CD14-positive monocyte (primary cell): ENCODE results near the gene PDCD1. TPM values are rescaled to one million over a fixed set of nuclear protein-coding genes. Genes with fewer than 3 reads are reported as not detected.
"Not testable (repeated sequence)": the region's sequence is repeated elsewhere in the genome, so short reads cannot be mapped to it uniquely, and the experiment has no call there.

ENCODE experiments used
- DNase-seq, 3 donors: peaks; one replicate each; pipeline ENCODE4 v3.0.0-alpha.2; 2011 to 2022
- H2AFZ ChIP-seq: 2 replicates; pipeline ENCODE4 v1.6.0; 2012; ENCODE audit warnings: mild to moderate bottlenecking, low read depth, low read length, inconsistent platforms; ENCODE audit not compliant: insufficient read depth, poor library complexity, severe bottlenecking
- H3K27ac ChIP-seq, 2 donors: 1 replicate in 1 of 2; 2 replicates in 1 of 2; pipeline ENCODE4 v1.5.1; 2012 to 2013; ENCODE audit warnings: low read length in 2 of 2, control low read depth in 1 of 2, inconsistent platforms in 1 of 2, low read depth in 1 of 2, mild to moderate bottlenecking in 1 of 2
- H3K27me3 ChIP-seq, 2 donors: one replicate each; pipeline versions ENCODE4 v1.6.0 to v1.6.1; 2011 to 2013; ENCODE audit warnings: low read length in 2 of 2; ENCODE audit not compliant: control insufficient read depth in 2 of 2, insufficient read depth in 2 of 2
- H3K36me3 ChIP-seq, 2 donors: replicated peaks in 1 of 2; 1 replicate in 1 of 2; 2 replicates in 1 of 2; pipeline versions ENCODE4 v1.5.1 to v1.6.1; 2012 to 2013; ENCODE audit warnings: low read length in 2 of 2, control low read depth in 1 of 2, inconsistent platforms in 1 of 2, mild to moderate bottlenecking in 1 of 2; ENCODE audit not compliant: insufficient read depth in 2 of 2, control insufficient read depth in 1 of 2
- H3K4me1 ChIP-seq, 2 donors: 1 replicate in 1 of 2; 2 replicates in 1 of 2; pipeline versions ENCODE4 v1.5.1 to v1.6.1; 2012 to 2013; ENCODE audit warnings: low read length in 2 of 2, control low read depth in 1 of 2, inconsistent platforms in 1 of 2, mild to moderate bottlenecking in 1 of 2, moderate library complexity in 1 of 2; ENCODE audit not compliant: insufficient read depth in 2 of 2, control insufficient read depth in 1 of 2
- H3K4me2 ChIP-seq: replicated peaks from 2 replicates; pipeline ENCODE3; 2012; ENCODE audit warnings: low read length, moderate library complexity, mild to moderate bottlenecking; ENCODE audit not compliant: poor library complexity, severe bottlenecking; ENCODE audit errors: extremely low read depth
- H3K4me3 ChIP-seq, 3 experiments: fragments of 200-600 bp in 1 of 3; sonication (generic) in 1 of 3; replicated peaks in 1 of 3; 1 replicate in 2 of 3; 2 replicates in 1 of 3; pipeline ENCODE4 v1.5.1; 2011 to 2013; ENCODE audit warnings: low read length in 3 of 3, mild to moderate bottlenecking in 3 of 3, control low read depth in 2 of 3, low read depth in 2 of 3, inconsistent platforms in 1 of 3, moderate library complexity in 1 of 3
- H3K79me2 ChIP-seq: 2 replicates; pipeline ENCODE4 v1.6.0; 2012; ENCODE audit warnings: mild to moderate bottlenecking, control low read depth, inconsistent platforms, low read length, moderate library complexity; ENCODE audit not compliant: insufficient read depth
- H3K9ac ChIP-seq: 2 replicates; pipeline ENCODE4 v1.6.0; 2017; ENCODE audit warnings: low read length, mild to moderate bottlenecking; ENCODE audit not compliant: insufficient read depth, poor library complexity, severe bottlenecking
- H3K9me3 ChIP-seq, 2 donors: replicated peaks in 1 of 2; 1 replicate in 1 of 2; 2 replicates in 1 of 2; pipeline versions ENCODE4 v1.5.1 to v1.6.1; 2012 to 2013; ENCODE audit warnings: low read length in 2 of 2, control low read depth in 1 of 2; ENCODE audit not compliant: control insufficient read depth in 1 of 2, insufficient read depth in 1 of 2
- H4K20me1 ChIP-seq: 2 replicates; pipeline ENCODE4 v1.6.0; 2012; ENCODE audit warnings: mild to moderate bottlenecking, low read length, control low read depth, moderate library complexity; ENCODE audit not compliant: insufficient read depth
- H3K27ac Mint-ChIP-seq, 7 donors: one replicate each; pipeline ENCODE4 v1.8.0; 2020; ENCODE audit warnings: mild to moderate bottlenecking in 7 of 7, mixed read lengths in 7 of 7, moderate library complexity in 6 of 7, inconsistent platforms in 2 of 7
- H3K27me3 Mint-ChIP-seq, 3 donors: one replicate each; pipeline ENCODE4 v1.8.0; 2021 to 2022; ENCODE audit warnings: low read depth in 3 of 3, mild to moderate bottlenecking in 3 of 3, mixed read lengths in 3 of 3, moderate library complexity in 3 of 3, inconsistent platforms in 1 of 3
- H3K36me3 Mint-ChIP-seq, 2 donors: one replicate each; pipeline ENCODE4 v1.8.0; 2020; ENCODE audit warnings: mixed read lengths in 2 of 2, inconsistent platforms in 1 of 2, mild to moderate bottlenecking in 1 of 2
- H3K4me1 Mint-ChIP-seq: one replicate; pipeline ENCODE4 v1.8.0; 2020; ENCODE audit warnings: mild to moderate bottlenecking, mixed read lengths
- H3K4me3 Mint-ChIP-seq, 2 donors: one replicate each; pipeline ENCODE4 v1.8.0; 2020; ENCODE audit warnings: mild to moderate bottlenecking in 2 of 2, mixed read lengths in 2 of 2, moderate library complexity in 1 of 2
- H3K9me3 Mint-ChIP-seq, 7 donors: one replicate each; pipeline ENCODE4 v1.8.0; 2020 to 2022; ENCODE audit warnings: mixed read lengths in 7 of 7, mild to moderate bottlenecking in 6 of 7, moderate library complexity in 6 of 7, inconsistent platforms in 2 of 7
- CTCF ChIP-seq: fragments of 200-600 bp; IDR thresholded peaks from one replicate; pipeline ENCODE4 v1.8.0; 2022; ENCODE audit warnings: antibody characterized with exemption, mild to moderate bottlenecking
- WGBS: methylation state at CpG from one replicate; pipeline ENCODE4 v1.1.5; 2013; ENCODE audit warnings: missing lambda C conversion rate; ENCODE audit not compliant: insufficient coverage; 5-methylcytosine and 5-hydroxymethylcytosine counted together
- intact Hi-C, 2 donors: fragments of 100-400 bp; cut with micrococcal nuclease; formaldehyde crosslinking; loops; one replicate each; pipeline versions ENCODE4 v1.15.0 to v1.15.1; 2023
- polyA plus RNA-seq, 3 donors: library from polyadenylated mRNA; depleted of rRNA in 1 of 3; unstranded in 2 of 3; stranded (reverse) in 1 of 3; fragments of 300-500 nt in 2 of 3; fragments of >200 nt in 1 of 3; fragmentation: Illumina TruSeq in 2 of 3; gene quantifications; 1 replicate in 2 of 3; 2 replicates in 1 of 3; pipeline ENCODE4 v1.2.3, GENCODE V29; 2012 to 2021

The PDCD1 gene
- polyA plus RNA-seq, 3 donors = 0.08 TPM; not detected in 2

DNA sequence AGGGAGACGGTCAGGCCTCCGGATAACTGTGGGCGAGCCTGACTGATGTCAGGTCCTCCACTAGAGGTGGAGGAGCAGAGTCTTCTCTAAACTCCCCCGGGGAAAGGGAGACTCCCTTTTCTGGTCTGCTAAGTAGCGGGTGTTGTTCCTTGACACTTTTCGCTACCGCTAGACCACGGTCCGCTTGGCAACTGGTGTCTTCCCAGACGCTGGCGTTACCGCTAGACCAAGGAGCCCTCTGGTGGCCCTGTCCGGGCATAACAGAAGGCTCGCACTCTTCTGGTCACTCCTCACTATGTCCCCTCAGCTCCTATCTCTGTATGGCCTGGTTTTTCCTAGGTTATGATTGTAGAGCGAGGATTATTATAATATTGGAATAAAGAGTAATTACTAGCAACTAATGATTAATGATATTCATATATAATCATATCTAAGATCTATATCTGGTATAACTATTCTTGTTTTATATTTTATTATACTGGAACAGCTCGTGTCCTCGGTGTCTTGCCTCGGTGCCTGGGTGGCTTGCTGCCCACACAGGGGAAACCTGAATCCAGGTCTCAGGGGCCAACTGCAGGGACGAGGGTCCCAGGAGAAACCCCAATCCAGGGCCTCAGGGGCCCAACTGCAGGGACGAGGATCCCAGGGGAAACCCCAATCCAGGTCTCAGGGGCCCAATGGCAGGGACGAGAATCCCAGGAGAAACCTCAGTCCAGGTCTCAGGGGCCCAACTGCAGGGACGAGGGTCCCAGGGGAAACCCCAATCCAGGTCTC, 17.2 kb upstream of the PDCD1 start:
- H2AFZ ChIP-seq, H3K4me1 Mint-ChIP-seq, H3K36me3 ChIP-seq, H3K4me1 ChIP-seq, H3K9me3 ChIP-seq, H3K9ac ChIP-seq, H3K27me3 ChIP-seq, H3K36me3 Mint-ChIP-seq, H3K4me3 Mint-ChIP-seq, H3K79me2 ChIP-seq, H3K27me3 Mint-ChIP-seq, H3K27ac ChIP-seq, H3K4me3 ChIP-seq, DNase-seq, H3K4me2 ChIP-seq, H4K20me1 ChIP-seq: not testable (repeated sequence)
- 91% methylated on average over 7 of the region's 22 CpGs for WGBS
- peak; percentile 24 for TF ChIP-seq CTCF
- peak overlapping the region in 2 of 7 donors; percentile 10 to 54 for H3K27ac Mint-ChIP-seq
- intact Hi-C loops = loop anchor here in 1 of 2 donors (5.0 kb wide), 1 partner anchor 1024 kb away; no protein-coding TSS in a partner anchor
- peaks cover 5 to 21% (median 8%) of the 10 kb centered on the region in 7 donors for H3K9me3 Mint-ChIP-seq

- WGBS = 98% methylated on average over 17 of the region's 17 CpGs
- Histone ChIP-seq H2AFZ (no peak overlapping the region), H4K20me1 (no peaks in the 10 kb centered on the region), H3K36me3 (no peaks in the 10 kb centered on the region), H3K27me3 (no peaks in the 10 kb centered on the region), H3K4me1 (no peaks in the 10 kb centered on the region), H3K4me2 (no peak overlapping the region), H3K79me2 (no peaks in the 10 kb centered on the region), H3K9ac (no peak overlapping the region), H3K27ac (no peak overlapping the region), H3K9me3 (peaks cover 0 to 6% of the 10 kb centered on the region in 2 donors), H3K4me3 (no peak overlapping the region)
- H3K9me3 Mint-ChIP-seq = peaks cover 5 to 21% (median 8%) of the 10 kb centered on the region in 7 donors
- H3K27ac Mint-ChIP-seq = no peak overlapping the region
- no peak for DNase-seq
- TF ChIP-seq CTCF = no peak
- intact Hi-C loops = no loop called here
- peaks cover 0 to 6% (median 2%) of the 10 kb centered on the region in 3 donors for H3K27me3 Mint-ChIP-seq
- no peaks in the 10 kb centered on the region for H3K36me3 Mint-ChIP-seq
- no peak overlapping the region for H3K4me3 Mint-ChIP-seq
- no peaks in the 10 kb centered on the region for H3K4me1 Mint-ChIP-seq
These were observed 15.7 kb upstream of the PDCD1 start for GRCh38 chr2:241874277-241874925.
